Thyroid gland (tissue), 4 donors: ENCODE results near the gene FHOD3.

Experiments
- CTCF ChIP-seq, 6 experiments: fragments of 200-600 bp in 3 of 6; fragments of 450-650 bp in 3 of 6; sonication (generic) in 3 of 6; IDR thresholded peaks; one replicate each; pipeline ENCODE4 v1.5.1; 2016 to 2019; ENCODE audit warnings: antibody characterized with exemption in 6 of 6, mild to moderate bottlenecking in 2 of 6, inconsistent platforms in 1 of 6, moderate library complexity in 1 of 6
- POLR2A ChIP-seq, 2 donors: fragments of 450-650 bp; IDR thresholded peaks; one replicate each; pipeline ENCODE4 v1.6.1; 2017; ENCODE audit warnings: antibody characterized with exemption in 2 of 2, mild to moderate bottlenecking in 2 of 2, moderate library complexity in 1 of 2

GRCh38 chr18:36503477-36503876 lies 206.0 kb downstream of the FHOD3 start:
- no peak for TF ChIP-seq POLR2A (IDR thresholded peaks at IDR 0.05)
- TF ChIP-seq CTCF (IDR thresholded peaks at IDR 0.05): no peak
